Activated CD4-positive, alpha-beta T cell treated with anti-CD3 and anti-CD28 coated beads, Interleukin-2, amount 50 U/mL, for 16 hours (primary cell): Measurements from ENCODE around the gene PHF21A.
"Not testable (repeated sequence)": the region's sequence is repeated elsewhere in the genome, so short reads cannot be mapped to it uniquely, and the experiment has no call there.

Source experiments
- DNase-seq: peaks from one replicate; pipeline ENCODE4 v3.0.0-alpha.2; 2020

PHF21A gene

DNA sequence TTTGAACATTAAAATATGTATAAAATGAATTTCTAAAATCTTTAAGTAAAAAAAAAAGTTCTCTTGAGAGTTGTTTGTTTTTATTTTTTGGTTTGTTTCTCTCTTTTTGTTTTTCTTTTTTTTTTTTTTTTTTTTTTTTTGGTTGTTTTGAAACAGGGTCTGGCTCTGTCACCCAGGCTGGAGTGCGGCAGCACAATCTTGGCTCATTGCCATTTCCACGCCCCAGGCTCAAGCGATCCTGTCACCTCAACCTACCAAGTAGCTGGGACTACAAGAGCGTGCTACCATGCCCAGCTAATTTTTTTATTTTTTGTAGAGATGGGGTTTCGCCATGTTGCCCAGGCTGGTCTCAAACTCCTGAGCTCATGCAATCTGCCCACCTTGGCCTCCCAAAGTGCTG lies 139.4 kb downstream of the PHF21A start:
- DNase-seq, result not testable (repeated sequence)

DNA sequence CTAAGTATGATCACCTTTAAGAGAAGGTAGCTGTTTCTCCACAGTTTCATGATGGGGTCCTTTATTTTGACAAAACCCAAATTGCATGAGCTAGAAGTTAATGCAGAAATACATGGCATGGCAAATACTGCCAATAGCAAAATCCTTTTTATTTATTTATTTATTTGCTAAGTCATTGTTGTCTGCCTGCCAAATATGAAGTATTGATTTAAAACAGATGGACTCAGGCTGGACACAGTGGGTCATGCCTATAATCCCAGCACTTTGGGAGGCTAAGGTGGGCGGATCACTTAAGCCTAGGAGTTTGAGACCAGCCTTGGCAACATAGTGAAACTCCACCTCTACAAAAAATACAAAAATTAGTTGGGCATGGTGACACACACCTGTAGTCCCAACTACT lies 146.4 kb downstream of the PHF21A start:
- no peak for DNase-seq

DNA sequence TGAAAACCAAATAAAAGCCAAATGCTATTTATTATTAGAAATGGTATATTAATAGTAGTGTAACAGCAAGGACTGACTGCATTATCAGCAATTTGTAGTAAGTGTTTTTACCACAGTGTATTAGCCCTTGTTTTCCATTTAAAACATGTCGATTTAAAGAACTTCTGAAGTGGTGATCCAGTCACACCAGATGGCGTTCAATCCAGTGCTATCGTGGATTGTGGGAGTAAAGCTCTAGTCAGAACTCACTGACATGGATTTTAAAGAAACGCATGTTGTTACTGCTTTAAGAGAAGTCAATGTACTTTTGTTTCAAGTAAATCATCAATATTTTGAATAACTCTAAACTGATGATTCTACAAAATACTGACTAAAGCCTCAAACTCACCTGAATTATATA lies 147.7 kb downstream of the PHF21A start:
- no peak for DNase-seq

DNA sequence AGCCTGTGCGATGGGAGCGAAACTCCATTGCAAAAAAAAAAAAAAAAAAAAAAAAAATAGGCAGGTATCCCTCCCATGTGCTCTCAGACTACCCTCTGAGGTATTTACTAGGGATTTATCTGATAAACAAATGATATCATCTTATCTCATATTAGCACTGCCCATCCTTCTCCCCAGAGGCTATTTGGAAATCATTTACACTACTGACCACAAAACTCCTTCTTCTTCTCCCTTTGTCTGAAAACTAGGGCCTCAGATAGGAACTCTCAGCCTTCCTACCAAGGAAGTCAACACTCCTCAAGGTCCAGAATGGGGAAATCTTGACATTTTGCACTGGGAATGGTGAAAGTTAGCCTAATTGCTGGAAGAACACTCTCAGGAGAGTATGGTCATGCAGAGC lies 152.4 kb downstream of the PHF21A start:
- no peak for DNase-seq

DNA sequence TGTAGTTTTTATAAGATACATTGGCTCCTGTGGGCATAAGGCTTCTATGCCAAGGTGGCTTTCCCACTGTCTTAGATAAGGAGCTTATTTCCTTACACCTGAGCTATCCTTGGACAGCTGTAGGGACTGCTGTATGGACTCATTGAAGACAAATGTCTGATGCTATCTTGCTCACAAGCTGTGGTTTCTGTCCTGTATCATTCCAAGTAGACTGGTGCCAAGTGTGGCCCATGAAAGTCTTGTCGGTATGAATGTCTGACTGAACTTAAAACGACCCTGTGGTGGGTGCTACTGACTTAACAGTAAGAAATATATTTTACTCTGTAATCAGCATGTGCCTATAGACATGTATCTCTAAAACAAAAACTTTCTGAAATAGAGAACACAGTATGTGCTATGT lies 153.7 kb downstream of the PHF21A start:
- DNase-seq, result no peak

DNA sequence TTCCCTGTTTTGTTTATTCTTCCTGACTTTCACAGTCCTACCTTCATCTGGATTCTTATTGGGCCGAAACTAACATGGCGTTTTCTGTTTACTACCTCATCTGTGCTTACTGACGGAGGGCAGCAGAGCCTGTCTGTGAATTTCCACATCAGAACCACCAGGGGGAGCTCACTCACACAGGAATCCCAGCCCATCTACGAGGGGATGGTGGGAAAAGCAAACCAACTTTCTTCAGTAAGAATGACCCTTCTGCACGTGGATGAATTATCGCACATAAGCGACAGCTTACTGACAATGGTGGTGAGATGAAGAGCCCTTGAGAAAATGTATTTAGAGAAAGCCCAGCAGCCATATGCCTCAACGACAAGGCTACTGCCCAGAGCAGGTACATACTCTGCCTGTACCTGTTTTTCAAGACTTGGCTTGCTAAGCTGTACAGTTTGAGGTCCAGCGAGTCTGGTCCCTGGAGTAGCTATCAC lies 156.3 kb downstream of the PHF21A start:
- DNase-seq, result peak; percentile 74

DNA sequence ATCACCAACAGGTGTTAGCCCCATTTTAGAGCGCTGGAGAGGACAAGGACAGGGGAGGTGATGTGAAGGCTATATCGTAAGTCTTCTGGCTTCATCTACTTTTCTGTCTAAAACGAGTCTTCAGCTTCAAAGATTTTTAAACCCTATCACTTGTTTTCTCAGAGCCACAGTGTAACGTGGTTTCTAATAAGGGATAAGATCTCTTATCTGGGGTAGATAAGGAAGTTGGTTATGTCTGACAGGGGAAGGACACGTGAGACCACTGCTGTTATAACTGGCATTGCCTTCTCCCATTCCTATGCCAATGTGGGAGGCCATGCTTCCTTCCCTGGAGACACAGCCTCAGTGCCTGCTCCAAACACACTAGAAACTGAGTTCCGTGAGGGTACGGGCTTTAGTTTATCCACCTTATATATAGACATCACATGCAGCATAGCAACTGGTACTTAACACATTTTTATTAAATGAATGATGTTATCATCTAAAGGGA lies 159.5 kb downstream of the PHF21A start:
- no peak for DNase-seq

DNA sequence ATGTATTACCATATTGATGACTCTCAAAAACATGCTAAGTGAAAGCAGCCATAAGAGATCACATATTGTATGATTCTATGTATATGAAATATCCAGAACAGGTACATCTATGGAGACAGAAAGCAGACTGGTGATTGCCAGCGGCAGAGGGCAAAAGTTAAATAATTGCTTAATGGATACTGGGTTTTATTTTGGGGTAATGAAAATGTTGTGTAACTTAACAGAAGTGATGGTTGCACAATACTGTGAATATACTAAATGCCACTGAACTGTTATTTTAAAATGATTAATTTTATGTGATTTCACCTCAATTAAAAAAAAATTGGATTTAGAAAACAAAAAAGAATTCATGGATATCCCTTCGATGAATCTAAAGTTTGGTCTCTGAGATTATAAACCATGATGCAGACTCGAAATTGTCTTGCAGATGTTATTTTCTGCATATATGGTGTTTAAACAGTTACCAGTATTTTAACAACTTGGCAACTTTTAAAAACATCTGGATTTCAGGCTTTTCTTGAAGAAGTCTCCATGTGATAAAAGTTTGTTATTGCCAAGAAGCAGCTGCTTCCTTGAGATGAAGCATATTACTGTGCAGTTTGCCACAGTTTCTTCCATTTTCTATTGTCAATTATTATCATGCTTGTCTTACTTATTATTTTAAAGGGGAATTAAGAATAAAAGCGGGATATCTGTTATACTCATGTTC lies 160.7 kb downstream of the PHF21A start:
- no peak for DNase-seq

DNA sequence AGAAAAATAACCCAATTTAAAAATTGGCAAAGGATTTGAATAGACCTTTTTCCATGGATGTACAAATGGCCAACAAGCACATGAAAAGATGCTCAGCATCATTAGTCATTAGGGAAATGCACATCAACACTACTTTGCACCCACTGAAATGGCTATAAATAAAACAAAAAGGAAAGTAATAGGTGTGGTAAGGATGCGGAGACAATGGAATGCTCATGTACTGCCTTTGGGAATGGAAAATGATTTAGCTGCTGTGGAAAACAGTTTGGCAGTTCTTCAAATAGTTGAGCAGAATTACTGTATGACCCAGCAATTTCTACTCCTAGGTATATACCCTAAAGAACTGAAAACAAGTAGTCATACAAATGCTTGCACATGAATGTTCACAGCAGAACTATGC lies 161.4 kb downstream of the PHF21A start:
- no peak for DNase-seq

DNA sequence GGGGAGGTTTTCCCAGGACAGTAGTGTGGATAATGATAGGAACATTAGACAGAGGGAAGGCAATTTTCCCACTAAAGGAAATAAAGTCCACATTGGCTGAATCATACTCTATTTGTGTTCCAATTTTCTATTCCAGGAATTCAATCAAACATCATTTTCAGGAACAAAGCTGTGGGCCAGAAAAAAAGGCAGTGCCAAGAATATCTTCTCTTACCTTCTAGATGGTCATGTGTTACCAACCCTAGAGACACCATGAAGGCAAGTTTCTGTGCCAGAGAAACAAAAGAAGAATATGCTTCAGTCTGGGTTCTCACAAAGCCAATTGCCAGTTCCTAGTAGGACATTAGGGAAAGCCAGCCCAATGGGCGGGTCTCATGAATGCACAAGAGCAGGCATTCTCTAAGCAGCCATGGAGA lies 171.3 kb downstream of the PHF21A start:
- DNase-seq, result no peak

DNA sequence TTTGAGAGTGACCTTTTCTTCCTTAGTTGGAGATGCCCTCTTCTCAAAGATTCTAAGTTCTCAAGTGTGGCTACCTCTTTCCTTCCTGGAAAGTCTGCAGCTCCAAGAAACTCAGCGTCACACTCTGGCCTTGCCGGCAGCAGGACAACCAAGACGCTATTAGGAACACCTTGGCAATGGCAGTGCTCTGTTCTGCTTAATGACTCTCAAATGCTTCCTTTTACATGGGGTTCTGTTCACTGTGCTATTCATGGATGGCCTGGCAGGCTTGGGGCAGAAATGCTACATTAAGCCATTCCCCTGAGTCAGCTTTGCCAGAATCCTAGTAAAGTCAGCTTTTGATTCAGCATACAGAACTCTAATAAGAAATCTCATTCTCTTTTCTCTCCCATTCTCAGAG lies 172.9 kb downstream of the PHF21A start:
- no peak for DNase-seq

DNA sequence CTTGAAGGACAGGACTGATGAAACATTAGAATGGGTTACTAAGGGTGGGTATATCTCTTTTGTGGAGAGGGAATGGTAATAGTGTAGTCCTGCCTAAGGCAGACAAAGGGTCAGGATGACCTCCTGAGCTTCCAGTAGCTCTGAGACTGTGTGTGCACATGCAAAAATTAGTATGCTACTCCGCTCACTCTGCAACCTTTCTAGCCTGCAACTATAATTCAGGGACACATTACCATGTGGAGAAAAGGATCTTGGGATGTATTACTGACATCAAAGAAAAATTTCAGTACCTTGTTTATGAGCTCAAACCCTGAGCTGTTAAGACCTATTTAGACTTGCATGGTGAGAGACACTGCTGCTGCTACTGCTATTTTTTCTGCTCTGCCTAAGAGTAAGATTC lies 173.4 kb downstream of the PHF21A start:
- DNase-seq, result no peak

DNA sequence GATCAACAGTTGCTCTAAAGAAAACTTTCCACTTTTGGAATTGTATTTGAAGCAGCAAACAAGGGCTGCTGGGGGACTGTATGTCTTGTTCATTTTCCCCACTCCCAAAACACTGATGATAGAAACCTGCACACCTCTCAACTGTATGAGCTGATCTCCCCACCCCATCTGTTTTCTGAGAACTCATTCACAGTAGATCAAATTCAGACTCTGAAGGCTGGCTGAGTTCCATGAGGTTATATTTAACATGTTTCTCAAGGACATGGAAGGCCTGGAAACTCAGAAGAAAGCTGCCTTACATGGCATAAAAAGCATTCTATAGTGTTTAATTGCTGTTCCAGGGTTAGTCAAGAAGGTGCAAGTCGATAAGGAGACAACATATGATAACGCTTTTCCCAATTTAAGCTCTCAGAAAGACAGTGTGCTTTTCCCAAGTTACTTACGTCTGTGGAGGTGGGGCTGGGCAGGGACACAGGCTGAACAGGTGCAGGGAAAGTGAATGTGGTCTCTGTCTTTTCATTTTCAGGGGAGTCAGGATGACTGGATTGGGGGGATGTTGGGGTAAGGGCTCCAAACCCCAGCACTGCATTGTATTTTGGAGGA lies 175.8 kb downstream of the PHF21A start:
- no peak for DNase-seq

DNA sequence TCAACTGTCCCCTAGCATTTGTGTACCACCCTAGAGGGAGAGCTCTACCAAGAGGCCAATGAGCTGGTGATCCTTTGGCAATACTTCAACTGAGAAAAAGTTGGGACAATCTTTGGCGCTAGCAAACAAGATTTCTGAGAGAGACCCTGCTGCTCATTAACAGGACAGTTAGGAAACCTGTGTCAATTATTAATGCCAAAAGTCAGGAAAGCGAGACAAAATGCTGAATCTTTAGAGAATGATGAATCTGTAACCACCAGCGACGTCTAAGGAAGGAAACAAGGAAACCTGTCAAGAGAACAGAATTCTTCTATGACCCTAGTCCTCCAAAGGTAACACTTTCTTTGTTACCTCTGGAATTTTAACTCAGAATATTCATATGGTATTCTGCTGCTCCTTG lies 178.9 kb downstream of the PHF21A start:
- no peak for DNase-seq

DNA sequence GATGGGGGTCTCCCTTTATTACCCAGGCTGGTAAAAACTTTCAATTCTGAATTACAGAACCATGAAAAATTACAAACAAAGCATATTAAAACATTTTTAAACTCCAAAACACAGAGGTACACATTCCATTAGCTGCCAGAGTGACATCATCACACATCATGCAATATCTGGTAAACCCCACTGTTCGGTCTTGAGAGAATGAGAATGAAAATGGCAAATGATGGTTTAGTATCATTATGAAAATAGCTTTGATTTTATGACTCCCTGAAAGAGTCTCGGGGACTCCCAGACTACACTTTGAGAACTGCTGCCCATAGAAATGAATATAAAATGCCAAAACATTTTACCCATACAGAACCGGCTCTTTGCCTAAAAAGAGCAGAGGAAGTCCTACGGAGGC lies 180.0 kb downstream of the PHF21A start:
- DNase-seq, result no peak

DNA sequence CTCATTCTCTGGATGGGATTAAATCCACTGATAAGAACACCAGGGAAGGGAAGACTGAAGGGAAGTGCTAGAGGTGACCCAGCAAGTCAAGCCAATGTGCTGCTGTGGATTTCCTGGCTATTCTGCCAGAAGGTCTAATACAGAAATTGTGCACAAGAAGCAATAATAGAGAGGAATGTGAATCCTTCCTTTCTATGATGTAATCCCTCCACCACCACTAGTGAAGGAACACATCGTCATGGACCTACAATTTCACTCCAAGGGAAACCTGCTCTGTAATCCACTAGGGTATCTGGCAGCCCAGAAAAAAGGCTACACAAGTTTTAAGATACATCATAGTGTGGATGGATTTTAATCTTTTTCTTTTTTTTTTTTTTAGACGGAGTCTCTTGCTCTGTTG lies 181.4 kb downstream of the PHF21A start:
- DNase-seq, result no peak

DNA sequence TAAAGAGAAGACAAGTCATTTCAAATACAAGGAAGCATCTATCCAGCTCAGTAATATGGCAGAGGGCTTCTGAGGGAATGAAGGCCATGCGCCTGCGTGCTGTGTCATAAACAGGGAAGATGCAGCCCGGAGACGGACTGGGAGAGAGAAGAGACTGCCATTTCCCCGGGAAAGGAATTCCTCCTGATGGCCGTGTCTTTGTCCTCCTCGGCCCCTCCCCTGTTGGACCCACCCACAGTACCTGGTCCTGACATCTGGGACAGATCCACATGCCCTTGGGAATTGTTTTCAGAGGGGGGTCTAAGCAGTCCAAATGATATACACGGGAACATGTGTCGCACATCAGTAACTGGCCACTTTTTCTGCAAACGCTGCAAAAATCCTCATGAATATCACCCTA lies 183.3 kb downstream of the PHF21A start:
- DNase-seq, result no peak

DNA sequence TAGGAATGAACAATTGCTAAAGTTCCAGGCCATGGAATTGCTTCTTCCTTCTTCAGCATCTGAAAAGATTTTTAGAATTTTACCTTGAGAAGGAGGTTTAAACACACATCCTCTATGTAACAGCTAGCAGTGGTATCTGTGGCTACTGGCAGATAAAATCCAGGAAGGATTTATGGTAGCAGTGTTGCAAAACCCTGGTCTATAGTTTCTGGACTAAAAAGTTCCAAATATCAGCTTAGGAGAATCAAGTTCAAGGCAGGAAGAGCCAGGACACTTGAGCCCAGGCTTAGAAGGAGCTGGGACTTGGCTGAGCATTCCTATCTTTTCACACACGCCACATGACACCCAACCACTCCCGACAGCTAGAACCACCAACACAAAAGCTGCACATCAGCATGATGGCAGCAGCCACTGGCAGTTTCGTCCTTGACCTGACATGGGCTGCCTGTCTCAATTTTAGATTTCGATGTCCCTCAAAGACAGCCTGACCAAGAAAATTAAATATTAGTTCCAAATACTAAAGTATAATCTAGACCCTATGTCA lies 184.7 kb downstream of the PHF21A start:
- no peak for DNase-seq

DNA sequence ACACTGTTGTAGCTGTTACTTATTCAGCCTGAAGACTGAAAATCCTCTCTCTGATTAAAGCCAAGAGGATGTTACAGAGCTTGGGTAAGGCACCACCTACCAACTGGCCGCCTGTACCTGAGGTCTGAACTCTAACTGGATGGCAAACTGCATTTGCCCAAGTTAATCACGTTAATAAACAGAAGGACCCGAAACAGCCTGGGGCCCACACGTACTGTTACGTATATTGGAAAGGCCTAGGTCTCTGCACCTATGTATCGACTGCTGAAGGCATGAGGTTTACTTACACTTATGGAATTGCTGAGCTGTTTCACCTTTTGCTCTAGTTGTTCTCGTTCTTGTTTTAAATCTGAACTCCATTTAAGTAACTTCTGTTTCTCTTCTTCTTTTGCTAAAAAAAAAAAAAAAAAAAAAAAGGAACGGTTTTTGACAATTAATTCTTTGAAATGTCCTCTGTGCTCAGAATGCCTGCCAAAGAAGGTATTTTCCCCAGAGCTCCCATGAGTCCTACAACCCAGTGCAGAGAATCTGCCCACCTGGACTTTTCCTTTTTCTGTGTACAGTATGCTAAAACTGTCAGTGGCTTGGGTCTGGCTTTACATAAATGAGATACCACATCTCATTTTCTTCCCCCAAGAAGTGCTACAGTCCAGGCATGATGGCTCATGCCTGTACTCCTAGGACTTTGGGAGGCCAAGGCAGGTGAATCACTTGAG lies 185.7 kb downstream of the PHF21A start:
- no peak for DNase-seq

DNA sequence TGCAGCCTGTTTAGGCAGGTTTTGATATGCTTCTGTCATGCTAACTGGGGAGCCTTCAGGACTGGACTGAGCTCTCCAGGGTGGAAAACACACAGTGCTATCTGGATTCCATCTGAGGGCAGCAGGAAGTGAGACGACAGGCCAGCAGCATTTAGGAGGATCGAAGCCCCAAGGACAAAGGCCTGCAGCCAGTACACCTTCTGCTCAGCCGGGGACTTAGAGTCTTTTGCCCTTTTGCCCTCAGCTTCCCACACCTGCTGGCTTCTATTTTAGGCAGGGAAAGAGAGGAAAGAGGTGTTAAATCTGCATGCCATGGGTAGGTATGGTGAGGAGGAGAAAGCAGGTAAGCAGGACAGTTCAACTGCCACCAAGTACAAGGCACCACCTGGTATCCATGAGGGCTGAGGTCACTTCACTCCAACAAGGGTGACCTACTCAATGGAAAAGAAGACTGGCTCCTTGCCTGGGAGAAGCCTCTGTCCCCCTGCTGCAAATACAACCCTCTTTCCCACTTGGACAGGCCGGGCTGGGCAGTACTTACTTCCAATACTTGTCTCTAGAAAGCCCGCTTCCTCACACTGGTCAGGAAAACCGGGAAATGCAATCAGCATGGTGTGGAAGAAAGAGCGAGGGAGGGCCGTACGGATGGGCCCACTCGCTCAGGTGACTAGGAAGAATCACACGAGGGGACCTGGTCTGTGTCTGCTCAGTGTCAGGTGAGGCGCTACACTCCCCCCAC lies 186.5 kb downstream of the PHF21A start:
- DNase-seq, result no peak

DNA sequence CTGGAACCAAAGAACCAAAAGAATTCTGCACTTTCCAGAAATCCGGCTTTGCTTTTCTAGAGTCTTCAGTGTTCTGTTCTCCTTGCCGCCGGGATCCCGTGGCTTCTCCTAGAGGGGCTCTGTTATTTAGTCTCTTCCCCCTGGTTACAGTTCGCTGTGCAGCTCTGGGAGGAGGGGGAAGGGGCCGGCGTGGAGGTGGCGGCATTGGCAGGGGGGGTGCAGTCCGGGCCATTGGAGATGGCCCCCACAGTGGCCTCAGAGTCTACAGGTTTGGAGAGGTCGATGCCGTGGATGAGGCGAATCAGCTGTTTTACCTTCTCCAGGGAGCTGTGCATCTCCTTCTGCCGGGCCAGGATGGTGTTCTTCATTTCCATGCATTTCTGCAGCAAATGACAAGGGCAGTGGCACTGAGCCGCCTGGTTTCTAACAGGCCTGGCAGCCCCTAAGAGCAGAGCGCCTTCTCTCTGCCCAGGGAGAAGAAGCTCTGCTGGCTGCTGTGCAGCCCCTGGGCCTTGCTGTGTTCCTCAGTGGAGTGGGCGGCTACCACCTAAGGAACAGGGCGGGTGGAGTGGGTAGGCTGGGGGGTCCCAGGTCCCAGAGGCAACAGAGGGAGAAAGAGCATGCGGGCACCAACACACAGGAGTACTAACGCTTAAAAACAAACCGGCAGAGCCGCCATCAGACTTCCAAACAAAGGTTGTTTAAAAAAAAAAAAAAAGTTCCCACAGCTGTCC lies 187.2 kb downstream of the PHF21A start:
- no peak for DNase-seq

DNA sequence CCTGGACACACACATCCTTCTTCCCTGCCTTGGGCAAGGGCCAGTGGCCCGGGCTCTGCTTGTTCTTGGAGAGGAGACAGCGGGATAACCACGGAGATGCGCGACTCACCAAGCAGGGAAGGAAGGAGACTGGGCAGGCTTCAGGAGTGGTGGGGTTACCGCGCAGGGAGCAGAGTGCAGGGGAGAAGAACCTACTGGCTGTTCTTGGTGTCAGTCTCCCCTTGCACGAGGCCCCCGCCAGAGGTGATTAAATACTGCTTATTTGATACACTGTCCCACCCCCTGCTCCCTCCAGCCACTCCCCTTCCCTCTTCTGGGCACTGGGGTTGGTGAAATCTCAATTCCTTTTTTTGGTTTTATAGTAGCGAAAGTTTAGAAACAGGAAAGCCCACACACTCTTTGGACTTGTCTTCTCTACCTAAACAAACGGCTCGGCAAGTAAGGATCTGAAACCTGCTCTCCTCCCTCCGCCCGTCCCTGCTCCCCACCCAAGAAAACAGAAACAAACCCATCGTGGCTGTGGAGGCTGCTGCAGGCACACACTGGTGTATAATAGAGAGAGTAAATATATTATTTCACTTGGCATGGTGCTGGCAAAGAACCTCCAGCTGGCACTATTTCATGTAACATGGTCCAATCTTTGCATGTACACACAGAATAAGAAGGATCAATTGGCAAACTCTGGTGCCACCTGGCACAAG lies 188.0 kb downstream of the PHF21A start:
- DNase-seq, result no peak
